Endometrial microvascular endothelial cells (primary cell): ENCODE measurements around the gene ACACA. TPM values are rescaled to one million over a fixed set of nuclear protein-coding genes. Genes with fewer than 3 reads are reported as not detected.
"Not testable (repeated sequence)": the region's sequence is repeated elsewhere in the genome, so short reads cannot be mapped to it uniquely, and the experiment has no call there.

Experiments used
- in situ Hi-C: cut with HindIII; loops from 2 replicates; pipeline ENCODE4 v1.10.0; 2017; ENCODE audit warnings: low sequenced_read_pairs, low pct_unique_long_range_greater_than_20kb; ENCODE audit errors: inconsistent ontology term
- total RNA-seq: library from RNA; depleted of rRNA; stranded (reverse); fragments of >200 nt; gene quantifications from one replicate; pipeline ENCODE4 v1.2.3, GENCODE V29; 2015; ENCODE audit errors: inconsistent ontology term

The ACACA gene
- total RNA-seq, 1 donor from 2014 or later = 28.0 TPM

- in situ Hi-C loops = no loop called here
Measured at GRCh38 chr17:37358830-37359681, 47.6 kb downstream of the ACACA start.

DNA sequence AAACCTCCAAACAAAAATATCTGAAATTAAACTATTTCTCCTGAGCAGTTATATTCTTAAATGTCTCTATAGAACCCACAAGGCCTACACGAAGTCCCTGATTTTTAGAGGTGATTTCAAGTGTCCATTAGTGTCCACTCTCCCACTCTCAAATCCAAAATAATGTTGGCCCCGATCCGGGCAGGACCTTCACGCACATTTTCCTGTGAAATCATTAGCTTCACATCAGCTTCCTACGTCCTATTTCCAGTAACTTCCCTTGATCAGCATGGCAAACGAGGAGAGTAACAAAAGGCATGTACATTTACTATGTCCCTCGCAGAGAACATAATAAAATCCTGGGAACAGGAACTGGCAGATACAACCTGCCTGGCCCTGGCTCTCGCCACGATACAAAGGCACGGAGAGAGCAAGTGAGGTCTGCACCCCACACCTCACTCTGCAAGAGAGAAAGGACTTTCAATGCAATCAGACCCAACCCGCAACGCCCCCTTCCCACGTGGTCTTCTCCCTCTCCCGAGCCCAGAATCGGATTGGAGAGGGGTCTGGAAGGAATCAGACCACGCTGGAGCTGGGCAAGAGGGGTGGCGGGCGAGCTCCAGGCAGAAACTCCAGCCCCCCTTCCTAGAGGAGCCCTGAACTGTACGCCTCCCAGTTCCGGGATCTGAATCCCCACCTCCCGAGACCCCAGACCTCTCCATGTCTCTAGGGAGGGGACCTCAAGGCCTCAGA lies 48.4 kb downstream of the ACACA start:
- in situ Hi-C loops = no loop called here

GRCh38 chr17:37356796-37357569 lies 49.7 kb downstream of the ACACA start:
- in situ Hi-C loops = not testable (repeated sequence)

DNA sequence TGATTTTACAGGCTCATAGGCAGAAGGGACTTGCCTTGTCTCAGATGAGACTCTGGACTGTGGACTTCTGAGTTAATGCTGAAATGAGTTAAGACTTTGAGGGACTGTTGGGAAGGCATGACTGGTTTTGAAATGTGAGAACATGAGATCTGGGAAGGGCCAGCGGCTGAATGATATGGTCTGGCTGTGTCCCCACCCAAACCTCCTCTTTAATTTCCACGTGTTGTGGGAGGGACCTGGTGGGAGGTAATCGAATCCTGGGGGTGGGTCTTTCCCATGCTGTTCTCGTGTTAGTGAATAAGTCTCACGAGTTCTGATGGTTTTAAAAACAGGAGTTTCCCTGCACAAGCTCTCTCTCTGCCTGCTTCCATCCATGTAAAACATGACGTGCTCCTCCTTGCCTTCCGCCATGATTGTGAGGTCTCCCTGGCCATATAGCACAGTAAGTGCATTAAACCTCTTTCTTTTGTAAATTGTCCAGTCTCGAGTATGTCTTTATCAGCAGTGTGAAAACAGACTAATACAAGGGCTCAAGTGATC lies 59.7 kb downstream of the ACACA start:
- in situ Hi-C loops = not testable (repeated sequence)

DNA sequence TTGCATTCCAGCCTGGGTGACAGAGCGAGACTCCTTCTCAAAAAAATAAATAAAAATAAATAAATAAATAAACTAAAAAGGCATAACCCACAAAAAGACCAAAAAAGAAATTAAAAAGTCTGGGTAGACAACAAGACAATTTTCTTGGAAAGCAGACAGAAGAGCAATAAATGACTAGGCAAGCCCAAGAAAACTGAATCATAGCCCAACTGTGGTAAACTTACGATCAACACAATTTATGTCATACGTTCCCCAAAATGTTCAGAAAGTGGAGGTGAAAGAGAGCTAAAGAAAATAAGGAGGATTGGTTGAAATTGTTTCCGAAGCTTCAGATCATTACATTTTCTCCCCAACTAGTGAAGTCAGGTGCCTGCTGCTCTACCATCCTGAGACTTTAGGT lies 62.1 kb downstream of the ACACA start:
- in situ Hi-C loops = no loop called here

DNA sequence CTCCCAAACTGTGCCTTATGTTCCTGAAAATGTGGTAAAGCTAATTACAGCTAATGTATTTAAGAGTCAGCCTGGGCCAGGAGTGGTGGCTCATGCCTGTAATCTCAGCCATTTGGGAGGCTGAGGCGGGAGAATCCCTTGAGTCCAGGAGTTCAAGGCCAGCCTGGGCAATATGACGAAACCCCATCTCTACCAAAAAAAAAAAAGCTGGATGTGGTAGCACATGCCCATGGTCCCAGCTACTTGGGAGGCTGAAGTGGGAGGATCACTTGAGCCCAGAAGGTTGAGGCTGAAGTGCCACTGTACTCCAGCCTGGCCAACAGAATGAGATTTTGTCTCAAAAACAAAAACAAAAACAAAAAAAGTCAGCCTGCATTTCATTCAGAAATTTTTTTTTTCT lies 64.0 kb downstream of the ACACA start:
- in situ Hi-C loops = no loop called here

DNA sequence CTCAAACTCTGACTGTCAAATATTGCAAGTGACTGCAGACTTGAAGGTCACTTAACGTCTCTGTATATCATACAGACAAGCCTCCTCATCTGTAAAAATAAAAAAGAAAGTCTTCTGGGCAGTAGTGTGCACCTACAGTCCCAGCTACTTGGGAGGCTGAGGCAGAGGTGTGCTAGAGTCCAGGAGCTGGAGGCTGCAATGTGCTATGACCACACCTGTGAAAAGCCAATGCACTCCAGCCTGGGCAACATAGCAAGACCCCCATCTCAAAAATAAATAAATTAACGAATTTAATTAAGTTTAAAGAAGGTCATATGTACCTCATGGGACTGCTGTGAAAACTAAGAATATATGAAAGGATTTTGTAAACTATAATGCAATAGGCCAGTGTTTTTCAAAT lies 65.8 kb downstream of the ACACA start:
- in situ Hi-C loops = no loop called here

GRCh38 chr17:37339321-37339720 lies 67.3 kb downstream of the ACACA start:
- in situ Hi-C loops = no loop called here

GRCh38 chr17:37338847-37339246 lies 67.8 kb downstream of the ACACA start:
- in situ Hi-C loops = no loop called here

GRCh38 chr17:37327341-37328090 lies 79.1 kb downstream of the ACACA start:
- in situ Hi-C loops = no loop called here

DNA sequence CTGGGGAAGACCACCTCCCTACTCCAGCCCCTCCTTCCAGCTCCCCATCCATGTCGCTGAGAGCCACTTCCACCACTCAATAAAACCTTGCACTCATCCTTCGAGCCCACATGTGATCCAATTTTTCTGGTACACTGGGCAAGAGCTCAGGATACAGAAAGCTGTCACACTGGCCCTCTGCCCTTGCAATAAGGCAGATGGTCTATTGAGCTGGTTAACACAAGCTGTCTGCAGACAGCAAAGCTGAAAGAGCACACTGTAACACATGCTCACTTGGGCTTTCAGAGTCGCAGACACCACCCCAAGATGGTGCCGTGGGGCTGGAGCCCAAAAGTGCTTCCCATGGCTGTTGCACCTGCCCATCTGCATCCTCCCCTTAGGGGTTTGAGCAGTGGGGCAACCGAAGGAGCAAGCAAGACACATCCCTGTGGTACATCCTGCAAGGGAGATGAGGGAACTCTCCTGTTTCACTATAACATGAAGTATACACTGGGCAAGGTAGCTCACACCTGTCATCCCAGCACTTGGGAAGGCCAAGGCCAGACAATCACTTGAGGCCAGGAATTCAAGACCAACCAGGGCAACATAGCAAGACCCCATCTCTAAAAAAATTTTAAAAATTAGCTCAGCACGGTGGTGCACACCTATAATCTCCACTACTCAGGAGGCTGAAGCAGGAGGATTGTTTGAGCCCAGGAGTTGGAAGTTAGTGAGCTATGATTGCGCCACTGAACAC lies 83.6 kb downstream of the ACACA start:
- in situ Hi-C loops = no loop called here

DNA sequence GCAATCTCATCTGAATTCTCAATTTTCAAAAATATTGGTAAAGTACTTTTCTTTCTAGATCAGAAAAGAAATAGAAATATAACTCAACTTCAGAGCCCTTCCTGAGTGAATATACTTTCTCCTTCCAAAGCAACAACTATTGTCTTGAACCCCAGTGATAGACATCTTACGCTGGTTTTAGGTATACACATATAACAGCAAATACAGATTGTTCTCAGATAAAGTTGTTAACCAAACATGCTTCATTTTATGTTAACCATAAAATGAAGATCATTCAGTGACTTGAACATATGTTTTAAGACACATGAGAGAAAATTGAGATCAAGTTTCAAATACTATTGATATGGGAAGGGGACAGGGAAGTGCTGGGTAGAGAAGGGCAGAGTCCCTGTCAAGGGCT lies 84.5 kb downstream of the ACACA start:
- in situ Hi-C loops = no loop called here

- in situ Hi-C loops = no loop called here
Measured at GRCh38 chr17:37318931-37319594, 87.6 kb downstream of the ACACA start.

DNA sequence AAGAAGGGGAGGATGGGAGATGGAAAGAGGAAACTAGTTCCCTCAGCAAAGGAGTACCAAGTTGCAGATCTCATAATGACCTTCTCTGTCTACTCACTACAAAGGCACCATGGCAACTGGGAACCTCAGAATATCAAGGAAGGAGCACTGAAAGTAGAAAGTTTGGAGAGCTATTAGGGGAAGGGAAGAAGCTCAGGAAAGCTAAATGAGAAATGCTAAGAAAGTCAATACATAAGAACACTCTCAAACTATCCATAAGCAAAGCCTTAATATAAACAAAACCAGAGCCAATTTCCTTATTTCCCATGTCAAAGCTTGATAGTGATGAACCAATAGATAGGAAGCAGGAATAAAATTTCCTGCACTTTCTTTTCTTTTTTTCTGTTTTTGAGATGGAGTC lies 88.8 kb downstream of the ACACA start:
- in situ Hi-C loops = no loop called here

GRCh38 chr17:37315601-37316000 lies 91.0 kb downstream of the ACACA start:
- in situ Hi-C loops = no loop called here

DNA sequence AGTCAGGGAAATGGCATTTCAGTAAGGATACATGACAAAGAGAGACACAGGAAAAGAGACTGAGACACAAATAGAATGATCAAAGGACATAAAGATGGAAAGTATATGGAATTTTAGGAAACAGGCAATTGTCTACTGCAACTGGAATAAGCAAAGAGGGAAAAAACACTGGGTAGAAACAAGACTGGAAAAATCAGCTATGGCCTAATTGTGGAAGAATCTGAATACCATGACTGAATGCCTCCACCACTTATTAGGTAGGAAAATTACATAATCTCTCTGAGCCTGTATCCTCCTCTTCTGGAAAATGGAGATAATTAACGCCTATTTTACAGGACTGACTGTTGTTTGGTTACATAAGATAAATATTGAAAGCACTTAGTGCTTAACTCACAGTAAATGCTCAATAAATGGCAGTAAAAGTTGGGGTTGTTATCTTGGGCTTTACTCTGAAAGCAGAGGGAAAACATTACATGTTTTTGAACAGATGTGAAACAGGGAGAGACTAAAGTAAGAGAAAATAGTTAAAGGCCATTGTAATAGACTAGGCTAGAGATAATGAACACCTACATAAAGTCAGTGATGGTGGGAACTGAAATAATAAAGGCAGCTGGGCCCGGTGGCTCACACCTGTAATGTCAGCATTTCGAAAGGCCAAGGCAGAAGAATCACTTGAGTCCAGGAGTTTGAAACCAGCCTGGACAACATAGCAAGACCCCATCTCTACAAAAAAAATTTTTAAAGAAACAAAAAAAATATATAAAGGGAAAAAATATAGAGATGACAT lies 94.3 kb downstream of the ACACA start:
- in situ Hi-C loops = no loop called here

DNA sequence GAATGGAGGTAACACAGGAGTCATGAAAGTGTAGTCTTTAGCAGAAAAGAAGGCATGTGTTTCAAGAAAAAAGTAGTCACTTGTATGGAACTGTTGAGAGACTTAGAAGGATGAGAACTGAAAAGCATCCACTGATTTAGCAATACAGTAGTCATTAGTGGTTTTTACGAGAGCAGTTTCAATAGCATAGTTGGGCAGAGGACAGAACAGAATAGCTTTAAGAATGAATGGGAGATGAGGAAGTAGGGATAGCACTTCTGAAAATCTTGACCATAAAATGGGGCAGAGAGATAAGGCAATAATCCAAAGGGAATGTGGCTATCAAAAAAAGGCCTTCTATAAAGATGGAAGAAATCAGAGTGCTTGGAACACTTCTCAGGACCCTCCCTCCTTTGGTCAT lies 95.7 kb downstream of the ACACA start:
- in situ Hi-C loops = no loop called here
